HL-60/S4 treated with retinoic acid at 250 ng/mL for 4 days and 3 days (cell line): ENCODE measurements around the gene CDH23.

Experiments
- in situ Hi-C: fragments of 300-500 bp; cut with MboI; formaldehyde crosslinking; loops from 2 replicates; pipeline ENCODE4 v1.7.0; 2022; ENCODE audit warnings: low sequenced_read_pairs

CDH23 gene

GRCh38 chr10:71419002-71419540, 22.4 kb downstream of the CDH23 start:
- in situ Hi-C loops: no loop called here

GRCh38 chr10:71419750-71420149, 23.0 kb downstream of the CDH23 start:
- in situ Hi-C loops: no loop called here

GRCh38 chr10:71421075-71421434, 24.3 kb downstream of the CDH23 start:
- in situ Hi-C loops: no loop called here

GRCh38 chr10:71423250-71423649, 26.5 kb downstream of the CDH23 start:
- in situ Hi-C loops: no loop called here

GRCh38 chr10:71423901-71424300, 27.2 kb downstream of the CDH23 start:
- in situ Hi-C loops: no loop called here

- in situ Hi-C loops: no loop called here
Observed at GRCh38 chr10:71424496-71425194, 27.9 kb downstream of the CDH23 start.

- in situ Hi-C loops: no loop called here
Observed at GRCh38 chr10:71426058-71426605, 29.4 kb downstream of the CDH23 start.

GRCh38 chr10:71427246-71427645, 30.5 kb downstream of the CDH23 start:
- in situ Hi-C loops: no loop called here

GRCh38 chr10:71429304-71429703, 32.6 kb downstream of the CDH23 start:
- in situ Hi-C loops: no loop called here

GRCh38 chr10:71429929-71430328, 33.2 kb downstream of the CDH23 start:
- in situ Hi-C loops: no loop called here

GRCh38 chr10:71431239-71432100, 34.8 kb downstream of the CDH23 start:
- in situ Hi-C loops: no loop called here

GRCh38 chr10:71432101-71432905, 35.6 kb downstream of the CDH23 start:
- in situ Hi-C loops: no loop called here

GRCh38 chr10:71432956-71433767, 36.4 kb downstream of the CDH23 start:
- in situ Hi-C loops: no loop called here

- in situ Hi-C loops: no loop called here
Observed at GRCh38 chr10:71433768-71434744, 37.3 kb downstream of the CDH23 start.

GRCh38 chr10:71434760-71435394, 38.2 kb downstream of the CDH23 start:
- in situ Hi-C loops: no loop called here

- in situ Hi-C loops: no loop called here
Observed at GRCh38 chr10:71435571-71436267, 39.0 kb downstream of the CDH23 start.

- in situ Hi-C loops: no loop called here
Observed at GRCh38 chr10:71436268-71437125, 39.8 kb downstream of the CDH23 start.
